Measurements from ENCODE around the gene HSD17B14. TPM values are rescaled to one million over a fixed set of nuclear protein-coding genes. Genes with fewer than 3 reads are reported as not detected.
"Not testable (repeated sequence)": the region's sequence is repeated elsewhere in the genome, so short reads cannot be mapped to it uniquely, and the experiment has no call there.

HSD17B14 gene
- total RNA-seq, 3 donors from 2014 or later, result 2.4 to 10.1 (median 2.4) TPM

DNA sequence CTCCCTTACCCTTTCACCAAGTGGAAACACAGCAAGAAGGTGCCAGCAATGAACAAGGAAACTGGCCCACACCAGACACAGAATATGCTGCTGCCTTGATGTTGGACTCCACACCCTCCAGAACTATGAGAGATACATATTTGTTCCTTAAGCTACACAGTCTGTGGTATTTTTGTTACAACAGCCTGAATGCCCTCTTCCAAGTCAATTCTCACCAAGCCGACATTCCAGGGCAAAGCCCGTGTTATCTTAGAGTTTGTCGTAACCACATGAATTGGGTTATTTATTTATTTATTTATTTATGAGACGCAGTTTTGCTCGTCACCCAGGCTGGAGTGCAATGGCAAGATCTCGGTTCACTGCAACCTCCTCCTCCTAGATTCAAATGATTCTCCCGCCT is 66.0 kb downstream of the HSD17B14 start:
- H3K9me3 ChIP-seq, result no peaks in the 10 kb centered on the region
- H3K36me3 ChIP-seq (ENCODE audit: low read depth), result no peaks in the 10 kb centered on the region
- ATAC-seq (no peak), DNase-seq (no peak)
- intact Hi-C loops (cut with DNase I, micrococcal nuclease), result no loop called here
- no peak overlapping the region for H3K4me3 ChIP-seq
- TF ChIP-seq, protein P1, sequence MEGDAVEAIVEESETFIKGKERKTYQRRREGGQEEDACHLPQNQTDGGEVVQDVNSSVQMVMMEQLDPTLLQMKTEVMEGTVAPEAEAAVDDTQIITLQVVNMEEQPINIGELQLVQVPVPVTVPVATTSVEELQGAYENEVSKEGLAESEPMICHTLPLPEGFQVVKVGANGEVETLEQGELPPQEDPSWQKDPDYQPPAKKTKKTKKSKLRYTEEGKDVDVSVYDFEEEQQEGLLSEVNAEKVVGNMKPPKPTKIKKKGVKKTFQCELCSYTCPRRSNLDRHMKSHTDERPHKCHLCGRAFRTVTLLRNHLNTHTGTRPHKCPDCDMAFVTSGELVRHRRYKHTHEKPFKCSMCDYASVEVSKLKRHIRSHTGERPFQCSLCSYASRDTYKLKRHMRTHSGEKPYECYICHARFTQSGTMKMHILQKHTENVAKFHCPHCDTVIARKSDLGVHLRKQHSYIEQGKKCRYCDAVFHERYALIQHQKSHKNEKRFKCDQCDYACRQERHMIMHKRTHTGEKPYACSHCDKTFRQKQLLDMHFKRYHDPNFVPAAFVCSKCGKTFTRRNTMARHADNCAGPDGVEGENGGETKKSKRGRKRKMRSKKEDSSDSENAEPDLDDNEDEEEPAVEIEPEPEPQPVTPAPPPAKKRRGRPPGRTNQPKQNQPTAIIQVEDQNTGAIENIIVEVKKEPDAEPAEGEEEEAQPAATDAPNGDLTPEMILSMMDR (IDR thresholded peaks at IDR 0.05), result no peak
- no peaks in the 10 kb centered on the region for H3K4me1 ChIP-seq (ENCODE audit: low read depth)

DNA sequence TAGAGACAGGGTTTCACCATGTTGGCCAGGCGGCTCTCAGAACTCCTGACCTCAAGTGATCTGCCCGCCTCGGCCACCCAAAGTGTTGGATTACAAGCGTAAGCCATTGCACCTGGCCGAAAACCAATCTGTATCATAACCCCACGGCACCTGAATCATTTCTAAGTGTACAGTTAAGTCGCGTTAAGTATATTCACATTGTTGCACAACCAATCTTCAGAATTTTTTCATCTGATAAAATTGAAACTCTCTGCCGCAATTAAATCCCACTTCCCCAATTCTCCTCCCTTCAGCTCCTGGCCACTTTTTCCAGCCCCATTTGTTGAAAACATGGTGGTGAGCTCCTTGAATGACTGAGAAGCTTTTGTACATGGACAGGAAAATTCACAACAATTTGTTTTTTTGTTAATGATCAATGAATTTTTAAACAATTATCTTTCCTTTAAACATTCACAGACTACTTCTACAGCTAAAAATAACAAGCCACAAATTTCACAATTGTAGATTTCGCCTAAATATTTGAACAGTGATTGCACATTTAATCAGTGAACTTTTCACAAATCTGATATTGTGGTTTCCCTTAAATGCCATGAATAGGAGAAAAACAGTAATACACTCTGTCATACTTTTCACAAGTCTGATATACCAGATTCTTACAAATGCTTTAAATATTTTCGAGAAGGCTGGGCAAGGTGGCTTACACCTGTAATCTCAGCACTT is 67.1 kb downstream of the HSD17B14 start:
- intact Hi-C loops (cut with DNase I, micrococcal nuclease), result no loop called here
- Histone ChIP-seq H3K4me1 (ENCODE audit: low read depth) (no peaks in the 10 kb centered on the region), H3K36me3 (ENCODE audit: low read depth) (no peaks in the 10 kb centered on the region), H3K9me3 (no peaks in the 10 kb centered on the region), H3K4me3 (no peak overlapping the region)
- no peak for DNase-seq
- TF ChIP-seq, protein P1 (IDR thresholded peaks at IDR 0.05), result no peak
- no peak for ATAC-seq

DNA sequence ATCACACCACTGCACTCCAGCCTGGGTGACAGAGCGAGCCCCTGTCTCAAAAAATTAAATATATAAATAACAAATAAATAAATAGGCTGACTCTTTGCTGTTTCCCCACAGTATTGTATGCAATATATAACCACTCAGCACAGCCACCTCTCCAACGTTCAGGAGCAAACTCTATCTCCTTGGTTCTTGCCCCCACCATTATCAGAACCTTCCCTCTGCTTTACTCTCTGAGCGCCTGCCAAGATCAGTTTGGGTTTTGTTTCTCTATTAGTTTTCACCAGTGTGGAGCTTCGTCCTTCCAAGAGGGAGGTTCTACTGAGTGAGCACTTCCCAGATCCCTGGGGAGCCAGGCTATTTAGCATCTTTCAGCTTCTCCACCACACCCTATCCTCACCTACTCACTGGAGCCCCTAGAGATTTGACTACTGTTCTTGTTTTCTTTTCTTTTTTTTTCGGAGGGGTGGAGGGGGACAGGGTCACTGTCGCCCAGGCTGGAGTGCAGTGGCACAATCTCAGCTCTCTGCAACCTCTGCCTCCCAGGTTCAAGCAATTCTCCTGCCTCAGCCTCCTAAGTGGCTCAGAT is 68.0 kb downstream of the HSD17B14 start:
- intact Hi-C loops (cut with DNase I, micrococcal nuclease); H3K4me1 ChIP-seq (ENCODE audit: low read depth); H3K36me3 ChIP-seq (ENCODE audit: low read depth); H3K4me3 ChIP-seq; ATAC-seq; DNase-seq; H3K9me3 ChIP-seq: not testable (repeated sequence)

DNA sequence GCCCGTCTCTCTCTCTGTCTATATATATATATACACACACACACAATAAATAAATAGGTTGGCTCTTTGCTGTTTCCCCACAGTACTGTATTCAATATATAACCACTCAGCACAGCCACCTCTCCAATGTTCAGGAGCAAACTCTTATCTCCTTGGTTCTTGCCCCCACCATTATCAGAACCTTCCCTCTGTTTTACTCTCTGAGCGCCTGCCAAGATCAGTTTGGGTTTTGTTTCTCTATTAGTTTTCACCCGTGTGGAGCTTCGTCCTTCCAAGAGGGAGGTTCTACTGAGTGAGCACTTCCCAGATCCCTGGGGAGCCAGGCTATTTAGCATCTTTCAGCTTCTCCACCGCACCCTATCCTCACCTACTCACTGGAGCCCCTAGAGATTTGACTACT is 70.5 kb downstream of the HSD17B14 start:
- intact Hi-C loops (cut with DNase I, micrococcal nuclease); H3K4me3 ChIP-seq; DNase-seq; H3K9me3 ChIP-seq; ATAC-seq; H3K4me1 ChIP-seq (ENCODE audit: low read depth); H3K36me3 ChIP-seq (ENCODE audit: low read depth): not testable (repeated sequence)

Other genes starting within 250 kb of the HSD17B14 start
- not detected for gene SPACA4, start 229.7 kb downstream of the HSD17B14 start, total RNA-seq
- gene FAM83E, start 221.4 kb downstream of the HSD17B14 start, total RNA-seq, result 100 to 1,000 TPM in 2 of 3 donors, 10 to 100 TPM in 1; 97.8 to 180 (median 175) TPM
- gene RPL18, start 217.3 kb downstream of the HSD17B14 start, total RNA-seq, result 1,000 to 10,000 TPM in 2 of 3 donors, 100 to 1,000 TPM in 1; 999 to 1,336 (median 1,270) TPM
- 10 to 100 TPM; 37.9 to 54.8 (median 50.2) TPM for gene SPHK2, start 217.0 kb downstream of the HSD17B14 start, total RNA-seq
- gene DBP, start 199.1 kb downstream of the HSD17B14 start, total RNA-seq, result 10 to 100 TPM in 2 of 3 donors, 1 to 10 TPM in 1; 8.2 to 18.4 (median 11.1) TPM
- gene CA11, start 190.3 kb downstream of the HSD17B14 start, total RNA-seq, result 10 to 100 TPM in 1 of 3 donors, 1 to 10 TPM in 2; 1.8 to 19.9 (median 3.7) TPM
- 1 to 10 TPM in 1 of 3 donors, under 1 TPM in 2; 0.22 to 1.2 (median 0.46) TPM for gene NTN5, start 163.5 kb downstream of the HSD17B14 start, total RNA-seq
- gene FUT2, start 140.5 kb downstream of the HSD17B14 start, total RNA-seq, result 100 to 1,000 TPM in 2 of 3 donors, 10 to 100 TPM in 1; 44.7 to 137 (median 116) TPM
- 1 to 10 TPM in 1 of 3 donors, under 1 TPM in 2; 0.31 to 2.4 (median 0.61) TPM for gene MAMSTR, start 116.8 kb downstream of the HSD17B14 start, total RNA-seq
- 1 to 10 TPM; 1.7 to 8.6 (median 3.2) TPM for gene RASIP1, start 95.9 kb downstream of the HSD17B14 start, total RNA-seq
- gene IZUMO1, start 89.6 kb downstream of the HSD17B14 start, total RNA-seq, result not detected
- gene FUT1, start 83.8 kb downstream of the HSD17B14 start, total RNA-seq, result 1 to 10 TPM in 1 of 3 donors, under 1 TPM in 2; 0.17 to 1.5 (median 0.72) TPM
- gene FGF21, start 81.0 kb downstream of the HSD17B14 start, total RNA-seq, result not detected
- gene BCAT2, start 25.5 kb downstream of the HSD17B14 start, total RNA-seq, result 10 to 100 TPM; 46.6 to 82.6 (median 57.4) TPM
- 10 to 100 TPM in 2 of 3 donors, 1 to 10 TPM in 1; 4.6 to 30.2 (median 21.5) TPM for gene PLEKHA4, start 32.1 kb upstream of the HSD17B14 start, total RNA-seq
- gene PPP1R15A, start 35.9 kb upstream of the HSD17B14 start, total RNA-seq, result 10 to 100 TPM; 31.8 to 47.7 (median 44.6) TPM
- under 1 TPM in 1 of 3 donors, not detected in 2; 0.32 TPM for gene TULP2, start 62.3 kb upstream of the HSD17B14 start, total RNA-seq
- gene NUCB1, start 63.8 kb upstream of the HSD17B14 start, total RNA-seq, result 100 to 1,000 TPM; 171 to 219 (median 205) TPM
- under 1 TPM in 1 of 3 donors, not detected in 2; 0.52 TPM for gene DHDH, start 97.2 kb upstream of the HSD17B14 start, total RNA-seq
- gene BAX, start 118.4 kb upstream of the HSD17B14 start, total RNA-seq, result 100 to 1,000 TPM in 2 of 3 donors, 10 to 100 TPM in 1; 90.2 to 128 (median 125) TPM
- gene FTL, start 128.8 kb upstream of the HSD17B14 start, total RNA-seq, result 1,000 to 10,000 TPM; 1,659 to 1,792 (median 1,691) TPM
- 10 to 100 TPM; 40.1 to 49.3 (median 40.2) TPM for gene GYS1, start 156.8 kb upstream of the HSD17B14 start, total RNA-seq
- 10 to 100 TPM; 47.4 to 68.8 (median 57.3) TPM for gene RUVBL2, start 157.4 kb upstream of the HSD17B14 start, total RNA-seq
- gene LHB, start 180.6 kb upstream of the HSD17B14 start, total RNA-seq, result under 1 TPM in 1 of 3 donors, not detected in 2; 0.65 TPM
- not detected for gene CGB3, start 187.8 kb upstream of the HSD17B14 start, total RNA-seq
- not detected for gene CGB2, start 195.4 kb upstream of the HSD17B14 start, total RNA-seq
- gene CGB1, start 200.4 kb upstream of the HSD17B14 start, total RNA-seq, result not detected
- gene CGB5, start 207.4 kb upstream of the HSD17B14 start, total RNA-seq, result not detected
- gene CGB8, start 212.6 kb upstream of the HSD17B14 start, total RNA-seq, result not detected
- not detected for gene CGB7, start 221.3 kb upstream of the HSD17B14 start, total RNA-seq
- not detected for gene NTF4, start 228.3 kb upstream of the HSD17B14 start, total RNA-seq
- not detected for gene KCNA7, start 236.2 kb upstream of the HSD17B14 start, total RNA-seq
- gene SNRNP70, start 249.0 kb upstream of the HSD17B14 start, total RNA-seq, result 100 to 1,000 TPM; 136 to 257 (median 200) TPM